HG02943 (cell line): Measurements from ENCODE around the gene UPF2.
"Not testable (repeated sequence)": the region's sequence is repeated elsewhere in the genome, so short reads cannot be mapped to it uniquely, and the experiment has no call there.

Experiments used
- ATAC-seq: cut with Tn5 transposase; IDR thresholded peaks from one replicate; pipeline ENCODE4 v1.9.1; 2021; ENCODE audit warnings: mild to moderate bottlenecking, low read depth, moderate library complexity; ENCODE audit not compliant: unreplicated experiment

The UPF2 gene

DNA sequence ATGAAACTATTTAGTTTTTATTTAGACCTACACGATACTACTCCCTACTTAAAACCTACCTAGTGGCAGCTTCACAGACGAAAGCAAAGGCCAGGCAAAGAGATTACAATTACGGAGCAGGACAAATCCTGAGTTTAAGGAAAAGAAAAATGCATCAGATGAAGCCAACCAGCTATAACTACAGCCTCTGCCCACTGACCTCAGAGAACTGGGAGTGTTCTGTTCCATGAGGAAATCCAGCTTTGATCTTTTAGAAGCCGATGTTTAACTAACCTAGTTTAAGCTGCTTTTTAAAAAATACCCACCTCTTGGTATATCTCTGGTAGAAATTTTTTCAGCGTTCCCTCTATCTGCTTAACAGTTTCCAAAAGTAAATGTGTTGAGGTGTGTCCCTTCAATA is 3.0 kb upstream of the UPF2 start:
- ATAC-seq: no peak

DNA sequence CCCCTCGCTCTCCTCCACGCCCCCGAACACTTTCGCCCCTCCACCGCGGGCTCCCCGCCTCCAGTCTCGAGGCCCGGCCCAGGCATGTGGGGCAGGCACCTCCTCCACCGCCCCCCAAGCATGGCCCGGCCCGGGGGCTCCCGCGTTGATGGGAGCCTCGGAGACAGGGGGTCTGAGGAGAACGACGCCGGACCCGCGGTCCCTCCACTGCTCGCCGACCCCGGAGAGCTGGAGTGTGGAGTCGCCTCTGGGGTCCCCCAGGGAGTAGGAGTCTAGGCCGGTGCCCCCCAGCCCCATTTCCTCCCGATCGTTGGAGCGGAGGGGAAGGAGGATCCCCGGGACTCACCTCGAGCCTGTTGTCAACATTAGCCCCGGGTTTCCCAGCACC is 206 bp downstream of the UPF2 start:
- ATAC-seq: peak; percentile 4

DNA sequence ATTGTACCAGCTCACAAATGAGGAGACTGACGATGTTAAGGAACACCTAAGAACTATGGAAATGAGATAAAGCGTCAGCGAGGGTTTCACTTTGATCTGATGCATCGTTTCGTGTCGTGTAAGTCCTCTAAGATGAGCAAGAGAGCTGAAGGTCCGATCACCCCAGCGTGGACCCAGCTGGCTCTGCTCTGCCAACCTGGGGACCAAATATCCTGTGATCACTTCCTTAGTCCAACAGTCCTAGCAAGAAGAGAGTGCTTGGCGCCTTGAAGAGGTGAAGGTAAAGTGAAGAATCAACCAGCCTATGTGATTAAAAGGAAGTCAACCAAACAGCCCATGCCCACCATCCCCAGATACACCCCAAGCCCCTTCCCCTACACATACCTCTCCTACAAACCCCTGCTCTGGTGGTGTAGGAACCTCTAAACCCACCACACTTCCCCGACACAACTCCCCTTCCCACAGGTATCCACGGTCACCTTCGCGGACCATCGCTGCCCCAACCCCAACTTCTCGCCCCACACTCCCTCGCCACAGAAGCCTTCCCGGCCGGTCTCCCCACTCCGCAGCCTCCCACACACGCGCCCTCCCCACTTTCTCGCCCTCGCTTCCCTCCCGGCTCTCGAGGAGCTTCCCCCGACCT is 722 bp downstream of the UPF2 start:
- no peak for ATAC-seq

DNA sequence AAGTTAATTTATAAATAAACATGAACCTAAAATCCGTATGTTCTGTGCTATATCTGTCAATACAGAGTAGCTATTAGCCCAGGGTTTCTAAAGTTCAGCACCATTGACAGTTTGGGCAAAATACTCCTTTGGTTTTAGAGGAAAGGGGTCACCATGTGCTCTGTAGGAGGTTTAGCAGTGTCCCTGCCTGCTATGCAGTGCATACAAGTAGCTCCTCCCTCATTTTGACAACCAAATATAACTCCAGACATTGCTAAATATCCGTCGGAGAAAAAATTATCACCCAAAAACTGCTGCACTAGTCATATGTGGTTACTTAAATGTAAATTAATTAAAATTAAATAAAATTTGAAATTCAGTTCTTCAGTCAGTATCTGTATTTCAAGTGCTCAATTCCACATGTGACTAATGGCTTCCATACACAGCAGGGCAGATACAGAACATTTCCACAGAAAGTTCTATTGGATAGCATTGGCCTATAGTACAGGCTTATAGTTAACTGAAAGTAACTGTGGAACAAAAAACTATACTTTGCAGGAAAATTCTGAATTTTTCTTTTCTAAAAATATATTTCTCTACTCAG is 6.4 kb downstream of the UPF2 start:
- ATAC-seq: no peak

DNA sequence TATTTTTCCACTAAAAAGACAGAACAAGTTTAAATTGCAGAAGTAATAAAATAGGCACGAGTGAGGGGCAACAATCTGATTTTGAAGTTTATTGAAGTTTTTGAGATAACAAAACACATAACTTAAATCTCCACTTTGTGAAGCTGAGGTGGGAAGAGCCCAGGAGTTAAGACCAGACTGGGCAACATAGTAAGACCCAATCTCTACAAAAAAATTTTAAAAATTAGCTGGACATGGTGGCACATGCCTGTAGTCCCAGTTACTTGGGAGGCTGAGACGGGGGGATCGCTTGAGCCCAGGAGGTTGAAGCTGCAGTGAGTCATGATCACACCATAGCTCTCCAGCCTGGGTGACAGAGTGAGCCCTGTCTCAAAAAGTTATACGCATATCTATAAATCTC is 11.2 kb downstream of the UPF2 start:
- no peak for ATAC-seq

DNA sequence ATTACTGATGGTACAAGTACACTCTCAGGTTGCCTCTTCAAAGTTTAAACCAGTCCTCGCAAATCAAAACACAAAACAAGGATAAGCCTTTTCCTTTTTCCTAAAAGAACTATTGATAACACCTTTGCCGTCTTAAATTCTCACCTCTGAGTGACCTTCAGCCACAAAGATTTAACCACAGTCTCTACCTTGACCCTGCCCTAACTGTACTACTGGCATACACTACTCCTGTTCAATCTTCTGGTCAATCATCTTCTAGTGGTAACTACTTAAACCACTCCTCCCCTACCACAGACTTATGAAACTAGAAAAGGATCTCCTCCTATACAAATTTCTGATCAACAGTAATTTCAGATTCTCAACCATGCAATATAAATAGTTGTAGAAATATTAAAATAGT is 15.1 kb downstream of the UPF2 start:
- peak; percentile 99 for ATAC-seq

DNA sequence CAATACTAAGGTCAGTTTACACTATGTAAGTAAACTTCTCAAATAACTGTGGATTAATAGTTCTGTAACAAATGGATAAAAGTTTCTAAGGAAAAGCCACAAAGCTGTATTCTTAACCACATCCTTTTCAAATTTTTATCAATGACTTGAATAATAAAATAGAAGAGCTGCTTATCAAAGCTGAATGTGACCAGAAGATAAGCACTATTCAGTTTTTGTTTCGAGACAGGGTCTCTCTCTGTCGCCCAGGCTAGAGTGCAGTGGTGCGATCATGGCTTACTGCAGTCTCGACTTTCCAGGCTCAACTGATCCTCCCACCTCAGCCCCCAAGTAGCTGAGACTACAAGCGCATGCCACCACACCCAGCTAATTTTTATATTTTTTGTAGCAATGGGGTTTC is 17.0 kb downstream of the UPF2 start:
- no peak for ATAC-seq

DNA sequence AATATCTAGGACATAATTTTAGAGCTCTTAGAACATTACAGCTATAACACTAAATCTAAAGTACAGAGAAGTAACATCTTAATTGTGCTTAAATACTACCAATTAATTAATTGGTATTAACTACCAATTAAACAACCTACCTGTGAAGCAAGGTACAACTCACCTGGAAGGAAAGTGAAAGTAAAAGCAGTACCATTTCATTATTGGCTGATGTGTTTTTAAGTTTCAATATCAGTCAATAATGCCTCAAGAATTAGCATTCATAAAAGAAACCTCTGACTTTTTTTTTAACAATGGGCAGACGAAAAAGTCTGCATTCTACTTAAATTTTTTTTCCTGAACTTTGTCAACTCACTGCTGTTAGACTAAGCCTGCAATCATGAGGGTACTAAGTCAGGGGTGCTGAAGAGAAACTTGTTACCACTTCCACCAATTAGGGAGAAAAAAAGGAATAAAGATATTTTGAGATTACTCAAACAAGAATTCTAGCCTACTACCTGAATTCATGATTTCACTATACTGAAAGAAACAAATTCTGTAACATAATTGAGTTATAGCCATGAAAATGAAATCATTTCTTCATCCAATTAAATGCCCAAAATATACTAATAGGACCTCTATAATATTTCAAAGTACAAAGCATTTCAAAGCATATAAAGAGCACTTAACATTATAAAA is 19.9 kb downstream of the UPF2 start:
- ATAC-seq: no peak

DNA sequence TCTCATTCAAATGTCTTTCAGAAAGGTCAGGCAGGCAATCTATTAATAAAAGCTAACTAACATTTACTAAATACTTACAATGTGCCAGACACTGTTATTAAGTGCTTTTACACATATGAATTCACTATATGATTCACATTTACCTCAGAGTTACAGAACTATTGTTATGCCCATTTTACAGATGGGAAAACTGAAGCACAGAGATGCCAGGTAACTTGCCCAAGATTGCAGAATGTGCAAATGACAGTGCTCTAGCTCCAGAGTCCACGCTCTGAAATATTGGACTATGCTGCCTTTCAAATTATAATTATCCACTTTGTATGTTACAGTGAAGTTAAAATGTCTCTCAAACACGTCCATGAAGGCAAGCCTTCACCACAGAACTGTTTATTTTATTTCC is 22.0 kb downstream of the UPF2 start:
- ATAC-seq: no peak

DNA sequence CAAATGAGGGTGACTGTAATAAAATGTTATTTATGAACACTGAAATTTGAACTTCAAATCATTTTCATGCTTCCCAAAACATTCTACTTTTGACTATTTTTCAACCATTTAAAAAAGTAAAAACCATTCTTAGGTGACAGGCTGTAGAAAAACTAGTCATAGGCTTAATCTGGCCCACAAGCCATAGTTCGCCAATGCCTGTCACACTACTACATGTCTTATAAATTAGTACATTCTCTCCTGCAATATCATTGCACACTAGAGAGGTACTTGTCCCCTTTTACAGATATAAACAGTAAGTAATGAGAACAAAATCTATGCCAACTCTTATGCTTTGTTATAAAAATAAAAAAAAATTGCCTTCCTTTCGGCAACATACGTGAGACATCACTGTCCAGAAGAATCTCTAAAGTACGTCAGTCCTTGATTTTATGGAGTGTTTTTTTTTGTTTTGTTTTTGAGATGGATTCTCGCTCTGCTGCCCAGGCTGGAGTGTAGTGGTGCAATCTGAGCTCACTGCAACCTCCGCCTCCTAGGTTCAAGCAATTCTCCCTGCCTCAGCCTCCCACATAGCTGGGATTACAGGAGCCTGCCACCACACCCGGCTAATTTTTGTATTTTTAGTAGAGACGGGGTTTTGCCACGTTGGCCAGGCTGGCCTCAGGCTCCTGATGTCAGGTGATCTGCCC is 23.2 kb downstream of the UPF2 start:
- ATAC-seq: no peak

DNA sequence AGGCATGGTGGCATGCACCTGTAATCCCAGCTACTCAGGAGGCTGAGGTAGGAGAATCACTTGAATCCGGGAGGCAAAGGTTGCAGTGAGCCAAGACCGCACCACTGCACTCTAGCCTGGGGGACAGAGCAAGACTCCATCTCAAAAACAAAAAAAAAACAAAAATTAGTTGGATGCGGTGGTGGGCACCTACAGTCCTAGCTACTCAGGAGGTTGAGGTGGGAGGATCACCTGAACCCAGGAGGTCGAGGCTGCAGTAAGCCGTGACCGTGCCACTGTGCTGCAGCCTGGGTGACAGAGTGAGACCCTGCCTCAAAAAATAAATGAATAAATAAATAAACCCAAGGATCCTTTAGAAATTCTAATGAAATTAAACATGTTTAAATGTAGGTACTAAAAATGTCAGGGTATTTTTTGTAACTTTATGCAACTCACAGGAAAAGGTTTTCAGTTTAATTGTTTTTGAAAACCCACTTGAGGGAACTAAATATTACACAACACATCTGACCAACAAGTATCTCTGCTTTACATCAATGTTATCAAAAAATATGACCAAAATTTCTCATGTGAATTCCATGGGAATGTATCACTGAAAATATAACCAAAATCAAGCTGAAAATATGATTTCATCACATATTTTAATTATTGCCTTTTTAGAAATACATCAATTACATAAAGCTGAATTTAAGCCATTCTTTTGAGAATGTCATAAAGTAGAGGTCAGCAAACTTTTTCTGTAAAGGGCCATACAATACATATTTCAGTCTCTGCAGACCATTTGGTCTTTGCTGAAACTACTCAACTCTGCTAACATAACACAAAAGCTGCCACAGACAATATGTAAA is 23.9 kb downstream of the UPF2 start:
- ATAC-seq: no peak

DNA sequence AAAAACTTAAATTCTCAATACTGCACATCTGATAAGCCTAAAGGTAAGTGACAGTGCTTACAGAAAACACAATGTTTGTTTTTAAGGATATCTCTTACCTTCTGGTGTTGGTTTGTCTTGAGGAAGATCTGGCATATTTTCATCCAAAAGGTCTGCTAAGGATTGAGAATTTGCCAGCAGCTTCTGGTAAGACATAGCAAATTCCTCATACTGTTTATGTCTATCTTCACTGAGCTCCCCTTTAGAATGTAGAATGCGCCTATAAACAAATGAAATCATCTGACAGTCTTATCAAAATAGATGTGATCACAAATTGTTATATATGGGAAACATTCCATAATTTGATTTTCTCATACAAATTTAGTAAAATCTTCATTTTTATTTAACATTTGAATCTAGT is 28.7 kb downstream of the UPF2 start:
- no peak for ATAC-seq

DNA sequence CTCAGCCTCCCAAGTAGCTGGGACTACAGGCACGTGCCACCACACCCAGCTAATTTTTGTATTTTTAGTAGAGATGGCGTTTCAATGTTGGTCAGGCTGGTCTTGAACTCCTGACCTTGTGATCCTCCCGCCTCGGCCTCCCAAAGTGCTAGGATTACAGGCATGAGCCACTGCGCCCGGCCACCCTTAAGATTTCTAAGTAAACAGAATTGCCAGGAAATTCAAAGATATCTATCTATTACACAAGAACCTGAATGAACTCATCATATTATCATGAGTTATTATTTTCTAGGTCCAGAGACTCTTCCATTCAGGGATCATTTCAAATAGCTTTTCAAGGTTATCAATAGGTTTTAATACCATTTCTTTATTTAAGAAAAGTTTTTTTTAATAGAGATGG is 29.2 kb downstream of the UPF2 start:
- ATAC-seq: not testable (repeated sequence)

DNA sequence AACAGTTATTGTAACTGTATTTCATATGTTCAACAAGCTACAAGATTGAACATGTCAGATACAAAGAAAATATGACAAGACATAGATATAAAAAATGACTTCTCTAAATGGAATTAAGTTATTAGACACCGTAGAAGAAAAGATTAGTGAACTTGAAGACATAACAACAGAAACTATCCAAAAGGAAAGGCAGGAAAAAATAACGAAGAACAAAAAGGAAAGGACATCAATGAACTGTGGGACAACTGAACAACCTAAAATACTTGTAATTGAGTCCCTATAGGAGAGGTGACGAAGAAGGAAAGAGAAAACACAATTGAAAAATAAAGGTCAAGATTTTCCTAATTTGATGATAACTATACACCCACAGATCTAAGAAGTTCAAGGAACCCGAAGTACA is 32.3 kb downstream of the UPF2 start:
- ATAC-seq: no peak

DNA sequence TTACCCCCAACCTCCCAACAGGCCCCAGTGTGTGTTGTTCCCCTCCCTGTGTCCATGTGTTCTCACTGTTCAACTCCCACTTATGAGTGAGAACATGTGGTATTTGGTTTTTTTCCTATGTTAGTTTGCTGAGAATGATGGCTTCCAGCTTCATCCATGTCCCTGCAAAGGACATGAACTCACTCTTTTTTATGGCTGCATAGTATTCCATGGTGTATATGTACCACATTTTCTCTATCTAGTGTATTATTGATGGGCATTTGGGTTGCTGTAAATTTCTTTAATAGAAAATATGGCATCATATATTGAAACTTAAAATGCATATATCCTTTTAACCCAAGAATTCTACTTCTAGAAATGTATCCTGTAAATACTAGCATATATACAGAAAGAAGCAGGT is 33.8 kb downstream of the UPF2 start:
- not testable (repeated sequence) for ATAC-seq

DNA sequence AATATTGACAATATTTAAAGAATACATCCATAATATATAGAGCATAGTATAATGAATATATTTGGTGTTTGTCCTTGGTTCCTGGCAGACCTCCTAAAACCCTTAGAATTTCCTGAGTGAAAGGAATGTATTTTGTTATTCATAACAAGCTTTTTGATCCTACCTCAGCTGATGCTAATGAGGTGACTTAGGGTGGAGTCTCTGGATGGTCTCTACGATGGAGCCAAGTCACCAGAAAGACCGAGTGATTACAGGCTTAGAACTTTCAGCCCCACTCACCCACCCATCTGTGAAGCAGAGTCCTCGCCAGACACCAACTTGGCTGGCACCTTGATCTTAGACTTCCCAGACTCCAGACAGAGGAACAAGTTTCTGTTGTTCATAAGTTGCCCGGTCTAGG is 35.9 kb downstream of the UPF2 start:
- no peak for ATAC-seq

DNA sequence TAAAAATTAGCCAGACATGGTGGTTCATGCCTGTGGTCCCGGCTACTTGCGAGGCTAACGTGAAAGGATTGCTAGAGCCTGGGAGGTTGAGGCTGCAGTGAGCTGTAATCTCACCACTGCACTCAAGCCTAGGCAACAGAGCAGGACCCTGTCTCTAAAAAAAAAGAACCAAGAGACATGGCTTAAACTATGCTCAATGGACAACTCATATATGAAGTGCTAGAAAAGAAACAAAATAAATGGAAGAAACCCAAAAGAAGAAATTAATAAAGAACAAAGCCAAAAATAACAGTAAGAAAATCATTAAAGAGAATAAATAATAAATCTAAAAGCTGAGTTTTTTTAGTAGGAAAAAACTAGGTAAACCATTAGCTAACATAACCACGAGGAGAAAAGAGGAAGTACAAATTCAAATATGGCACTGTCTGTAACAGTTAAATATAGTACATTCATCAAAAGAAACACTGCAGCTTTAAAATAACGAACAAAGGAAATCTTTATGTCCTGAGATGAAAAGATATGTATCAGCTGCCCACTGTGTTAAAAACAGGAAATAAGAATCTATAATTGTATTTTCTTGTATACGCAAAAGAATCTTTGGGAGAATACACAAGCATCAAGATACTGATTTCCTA is 48.7 kb downstream of the UPF2 start:
- ATAC-seq: no peak

DNA sequence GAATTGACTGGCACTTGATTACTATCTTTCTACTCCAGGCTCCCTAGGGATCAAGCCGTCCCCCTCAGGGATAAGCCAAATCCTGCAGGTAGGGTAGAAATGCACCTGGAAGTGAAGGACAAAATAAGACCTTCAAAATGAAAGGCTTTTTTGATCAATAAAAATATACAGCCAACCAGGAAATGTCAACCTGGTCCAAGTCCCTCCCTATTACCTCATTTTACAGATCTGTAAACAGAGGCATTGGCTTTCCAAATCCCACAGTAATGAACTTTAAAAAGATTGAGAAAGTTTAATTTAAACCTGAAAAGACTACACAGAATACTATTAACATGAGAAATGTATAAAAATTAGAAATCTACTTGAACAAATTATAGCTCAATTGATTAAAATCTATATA is 53.7 kb downstream of the UPF2 start:
- no peak for ATAC-seq

DNA sequence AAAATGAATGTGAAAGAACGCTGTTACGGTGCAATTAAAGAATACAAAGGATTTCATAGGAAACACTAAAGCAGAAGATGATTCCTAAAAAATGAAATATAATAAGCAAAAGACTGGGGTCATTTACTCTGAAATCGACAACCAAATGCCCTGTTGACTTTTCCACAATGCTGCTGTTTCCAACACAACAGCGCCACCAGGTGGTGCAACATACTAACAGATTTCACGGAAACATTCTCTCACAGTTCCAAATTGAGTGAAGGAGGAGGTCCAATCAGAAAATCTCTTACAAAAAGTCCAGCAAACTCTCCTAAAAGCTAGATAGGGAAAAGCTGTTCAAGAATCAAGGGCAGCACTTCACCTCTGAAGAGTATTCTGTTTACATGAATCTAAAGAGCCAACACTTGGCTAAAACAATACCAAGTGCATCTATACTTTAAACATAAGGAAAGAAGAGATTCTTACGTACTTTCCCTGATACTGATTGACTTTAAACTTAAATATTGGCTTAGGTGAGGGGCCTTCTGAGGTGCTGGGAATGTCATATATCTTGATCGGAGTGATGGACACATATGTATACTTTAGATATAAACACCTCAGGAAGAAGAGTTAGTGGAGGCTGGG is 55.9 kb downstream of the UPF2 start:
- ATAC-seq: no peak

DNA sequence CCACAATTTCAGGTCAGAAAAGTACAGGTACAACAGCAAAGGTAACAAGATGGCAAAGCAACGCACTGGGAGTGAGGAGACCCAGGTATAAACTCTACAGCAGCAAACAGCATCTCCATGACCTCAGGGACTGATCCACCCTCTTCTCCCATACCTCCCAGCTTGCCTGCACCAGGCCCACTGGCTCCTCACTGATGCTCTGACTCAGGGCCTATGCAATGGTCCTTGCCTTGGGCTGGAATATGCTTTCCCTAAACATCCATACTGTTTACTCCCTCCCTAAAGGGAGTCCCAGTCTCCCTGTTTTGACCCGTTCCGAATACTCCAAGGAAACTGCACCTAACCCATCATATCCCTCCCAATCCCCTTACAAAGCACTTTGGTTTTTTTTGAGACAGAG is 60.4 kb downstream of the UPF2 start:
- ATAC-seq: no peak
